ENCODE data around the gene RBM20.

- no peak for TF ChIP-seq POLR2A (IDR thresholded peaks at IDR 0.05; ENCODE audit: low read depth, low read length)
- TF ChIP-seq CTCF (conservative IDR thresholded peaks at IDR 0.05; ENCODE audit: low read depth, low read length): no peak
Observed at GRCh38 chr10:110780704-110781103, 136.6 kb downstream of the RBM20 start.
